H1 (cell line): Measurements from ENCODE around the gene C11orf65. TPM values are rescaled to one million over a fixed set of nuclear protein-coding genes. Genes with fewer than 3 reads are reported as not detected.

Source experiments
- HDAC6 ChIP-seq: IDR thresholded peaks from one replicate; pipeline ENCODE4 v1.7.1; 2012; ENCODE audit warnings: low read depth, mild to moderate bottlenecking, inconsistent platforms, low read length, moderate library complexity
- JUN ChIP-seq: IDR thresholded peaks from 2 replicates; pipeline ENCODE4 v1.6.1; 2011; ENCODE audit warnings: low read depth, mild to moderate bottlenecking, improper control_type of control experiment, low read length
- SP1 ChIP-seq: IDR thresholded peaks from 2 replicates; pipeline ENCODE4 v1.6.1; 2011; ENCODE audit warnings: low read depth, low read length
- polyA plus RNA-seq, 7 experiments: library from polyadenylated mRNA; depleted of rRNA in 3 of 7; stranded (reverse) in 5 of 7; unstranded in 2 of 7; fragments of >200 nt in 5 of 7; fragments of 200-250 nt in 2 of 7; gene quantifications; 1 replicate in 5 of 7; 2 replicates in 1 of 7; 4 replicates in 1 of 7; pipeline versions ENCODE4 v1.2.1 to v1.2.3, GENCODE V29; 2011 to 2013; ENCODE audit warnings: missing spikeins in 2 of 7, mixed read lengths in 2 of 7
- total RNA-seq: library from RNA; stranded (reverse); fragmentation: NEBNext Ultra II Directional; extraction: Animal tissue kit (Norgen Biotek cat#: 25700); gene quantifications from 2 replicates; pipeline ENCODE4 v1.2.1, GENCODE V29; 2021
- TF ChIP-seq, protein P1 (sequence below): fragments of 300-600 bp; sonication (generic); IDR thresholded peaks from 2 replicates; pipeline ENCODE4 v1.7.1; 2012; ENCODE audit warnings: low read length, moderate library complexity, mild to moderate bottlenecking, inconsistent platforms; ENCODE audit not compliant: insufficient replicate concordance

C11orf65 gene
- total and polyA plus RNA-seq, 2 of the 8 experiments (the other 6 are each of a cell fraction or from before 2014, with no cell fraction given): 0.14 to 0.22 TPM

- TF ChIP-seq, protein P1, sequence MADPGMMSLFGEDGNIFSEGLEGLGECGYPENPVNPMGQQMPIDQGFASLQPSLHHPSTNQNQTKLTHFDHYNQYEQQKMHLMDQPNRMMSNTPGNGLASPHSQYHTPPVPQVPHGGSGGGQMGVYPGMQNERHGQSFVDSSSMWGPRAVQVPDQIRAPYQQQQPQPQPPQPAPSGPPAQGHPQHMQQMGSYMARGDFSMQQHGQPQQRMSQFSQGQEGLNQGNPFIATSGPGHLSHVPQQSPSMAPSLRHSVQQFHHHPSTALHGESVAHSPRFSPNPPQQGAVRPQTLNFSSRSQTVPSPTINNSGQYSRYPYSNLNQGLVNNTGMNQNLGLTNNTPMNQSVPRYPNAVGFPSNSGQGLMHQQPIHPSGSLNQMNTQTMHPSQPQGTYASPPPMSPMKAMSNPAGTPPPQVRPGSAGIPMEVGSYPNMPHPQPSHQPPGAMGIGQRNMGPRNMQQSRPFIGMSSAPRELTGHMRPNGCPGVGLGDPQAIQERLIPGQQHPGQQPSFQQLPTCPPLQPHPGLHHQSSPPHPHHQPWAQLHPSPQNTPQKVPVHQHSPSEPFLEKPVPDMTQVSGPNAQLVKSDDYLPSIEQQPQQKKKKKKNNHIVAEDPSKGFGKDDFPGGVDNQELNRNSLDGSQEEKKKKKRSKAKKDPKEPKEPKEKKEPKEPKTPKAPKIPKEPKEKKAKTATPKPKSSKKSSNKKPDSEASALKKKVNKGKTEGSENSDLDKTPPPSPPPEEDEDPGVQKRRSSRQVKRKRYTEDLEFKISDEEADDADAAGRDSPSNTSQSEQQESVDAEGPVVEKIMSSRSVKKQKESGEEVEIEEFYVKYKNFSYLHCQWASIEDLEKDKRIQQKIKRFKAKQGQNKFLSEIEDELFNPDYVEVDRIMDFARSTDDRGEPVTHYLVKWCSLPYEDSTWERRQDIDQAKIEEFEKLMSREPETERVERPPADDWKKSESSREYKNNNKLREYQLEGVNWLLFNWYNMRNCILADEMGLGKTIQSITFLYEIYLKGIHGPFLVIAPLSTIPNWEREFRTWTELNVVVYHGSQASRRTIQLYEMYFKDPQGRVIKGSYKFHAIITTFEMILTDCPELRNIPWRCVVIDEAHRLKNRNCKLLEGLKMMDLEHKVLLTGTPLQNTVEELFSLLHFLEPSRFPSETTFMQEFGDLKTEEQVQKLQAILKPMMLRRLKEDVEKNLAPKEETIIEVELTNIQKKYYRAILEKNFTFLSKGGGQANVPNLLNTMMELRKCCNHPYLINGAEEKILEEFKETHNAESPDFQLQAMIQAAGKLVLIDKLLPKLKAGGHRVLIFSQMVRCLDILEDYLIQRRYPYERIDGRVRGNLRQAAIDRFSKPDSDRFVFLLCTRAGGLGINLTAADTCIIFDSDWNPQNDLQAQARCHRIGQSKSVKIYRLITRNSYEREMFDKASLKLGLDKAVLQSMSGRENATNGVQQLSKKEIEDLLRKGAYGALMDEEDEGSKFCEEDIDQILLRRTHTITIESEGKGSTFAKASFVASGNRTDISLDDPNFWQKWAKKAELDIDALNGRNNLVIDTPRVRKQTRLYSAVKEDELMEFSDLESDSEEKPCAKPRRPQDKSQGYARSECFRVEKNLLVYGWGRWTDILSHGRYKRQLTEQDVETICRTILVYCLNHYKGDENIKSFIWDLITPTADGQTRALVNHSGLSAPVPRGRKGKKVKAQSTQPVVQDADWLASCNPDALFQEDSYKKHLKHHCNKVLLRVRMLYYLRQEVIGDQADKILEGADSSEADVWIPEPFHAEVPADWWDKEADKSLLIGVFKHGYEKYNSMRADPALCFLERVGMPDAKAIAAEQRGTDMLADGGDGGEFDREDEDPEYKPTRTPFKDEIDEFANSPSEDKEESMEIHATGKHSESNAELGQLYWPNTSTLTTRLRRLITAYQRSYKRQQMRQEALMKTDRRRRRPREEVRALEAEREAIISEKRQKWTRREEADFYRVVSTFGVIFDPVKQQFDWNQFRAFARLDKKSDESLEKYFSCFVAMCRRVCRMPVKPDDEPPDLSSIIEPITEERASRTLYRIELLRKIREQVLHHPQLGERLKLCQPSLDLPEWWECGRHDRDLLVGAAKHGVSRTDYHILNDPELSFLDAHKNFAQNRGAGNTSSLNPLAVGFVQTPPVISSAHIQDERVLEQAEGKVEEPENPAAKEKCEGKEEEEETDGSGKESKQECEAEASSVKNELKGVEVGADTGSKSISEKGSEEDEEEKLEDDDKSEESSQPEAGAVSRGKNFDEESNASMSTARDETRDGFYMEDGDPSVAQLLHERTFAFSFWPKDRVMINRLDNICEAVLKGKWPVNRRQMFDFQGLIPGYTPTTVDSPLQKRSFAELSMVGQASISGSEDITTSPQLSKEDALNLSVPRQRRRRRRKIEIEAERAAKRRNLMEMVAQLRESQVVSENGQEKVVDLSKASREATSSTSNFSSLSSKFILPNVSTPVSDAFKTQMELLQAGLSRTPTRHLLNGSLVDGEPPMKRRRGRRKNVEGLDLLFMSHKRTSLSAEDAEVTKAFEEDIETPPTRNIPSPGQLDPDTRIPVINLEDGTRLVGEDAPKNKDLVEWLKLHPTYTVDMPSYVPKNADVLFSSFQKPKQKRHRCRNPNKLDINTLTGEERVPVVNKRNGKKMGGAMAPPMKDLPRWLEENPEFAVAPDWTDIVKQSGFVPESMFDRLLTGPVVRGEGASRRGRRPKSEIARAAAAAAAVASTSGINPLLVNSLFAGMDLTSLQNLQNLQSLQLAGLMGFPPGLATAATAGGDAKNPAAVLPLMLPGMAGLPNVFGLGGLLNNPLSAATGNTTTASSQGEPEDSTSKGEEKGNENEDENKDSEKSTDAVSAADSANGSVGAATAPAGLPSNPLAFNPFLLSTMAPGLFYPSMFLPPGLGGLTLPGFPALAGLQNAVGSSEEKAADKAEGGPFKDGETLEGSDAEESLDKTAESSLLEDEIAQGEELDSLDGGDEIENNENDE: no peak
- TF ChIP-seq JUN: no peak
- no peak for TF ChIP-seq SP1
- no peak for TF ChIP-seq HDAC6
- TF ChIP-seq, all 59 proteins: peak for 0
These were observed 133.9 kb downstream of the C11orf65 start (continued) for GRCh38 chr11:108333403-108333899.
